RWPE2 (cell line): ENCODE data around the gene SIRPA.

Experiments used
- ATAC-seq: fragments of 200-7000 bp; cut with Tn5 transposase; 3 replicates; pipeline ENCODE4 v1.9.1; 2021; ENCODE audit warnings: low read depth
- DNase-seq: peaks from one replicate; pipeline ENCODE4 v3.0.0-alpha.2; 2020; ENCODE audit warnings: low spot score
- H3K27ac ChIP-seq: fragments of 450-650 bp; 2 replicates; pipeline ENCODE4 v1.5.1; 2017; ENCODE audit warnings: mild to moderate bottlenecking; ENCODE audit not compliant: poor library complexity, severe bottlenecking
- H3K27me3 ChIP-seq: fragments of 250-450 bp; sonication (Bioruptor Pico); 2 replicates; pipeline ENCODE4 v1.5.1; 2021; ENCODE audit warnings: mild to moderate bottlenecking, moderate library complexity; ENCODE audit not compliant: insufficient read depth, poor library complexity, severe bottlenecking
- H3K36me3 ChIP-seq: fragments of 250-450 bp; sonication (Bioruptor Pico); 2 replicates; pipeline ENCODE4 v1.5.1; 2020; ENCODE audit warnings: low read depth, mild to moderate bottlenecking, moderate library complexity
- H3K4me1 ChIP-seq: fragments of 250-450 bp; sonication (Bioruptor Pico); 2 replicates; pipeline ENCODE4 v1.5.1; 2021; ENCODE audit warnings: mild to moderate bottlenecking, moderate library complexity; ENCODE audit not compliant: insufficient read depth, poor library complexity, severe bottlenecking
- H3K4me3 ChIP-seq: fragments of 250-450 bp; sonication (Bioruptor Pico); 2 replicates; pipeline ENCODE4 v1.5.1; 2021; ENCODE audit warnings: mild to moderate bottlenecking, moderate library complexity; ENCODE audit not compliant: severe bottlenecking
- H3K9me3 ChIP-seq: fragments of 250-450 bp; sonication (Bioruptor Pico); 2 replicates; pipeline ENCODE4 v1.5.1; 2021; ENCODE audit warnings: mild to moderate bottlenecking, moderate library complexity; ENCODE audit not compliant: severe bottlenecking
- TF ChIP-seq, protein P1 (sequence below): fragments of 450-650 bp; IDR thresholded peaks from one replicate; pipeline ENCODE4 v1.5.1; 2017; ENCODE audit warnings: mild to moderate bottlenecking, moderate library complexity; ENCODE audit not compliant: poor library complexity, severe bottlenecking

Gene SIRPA

DNA sequence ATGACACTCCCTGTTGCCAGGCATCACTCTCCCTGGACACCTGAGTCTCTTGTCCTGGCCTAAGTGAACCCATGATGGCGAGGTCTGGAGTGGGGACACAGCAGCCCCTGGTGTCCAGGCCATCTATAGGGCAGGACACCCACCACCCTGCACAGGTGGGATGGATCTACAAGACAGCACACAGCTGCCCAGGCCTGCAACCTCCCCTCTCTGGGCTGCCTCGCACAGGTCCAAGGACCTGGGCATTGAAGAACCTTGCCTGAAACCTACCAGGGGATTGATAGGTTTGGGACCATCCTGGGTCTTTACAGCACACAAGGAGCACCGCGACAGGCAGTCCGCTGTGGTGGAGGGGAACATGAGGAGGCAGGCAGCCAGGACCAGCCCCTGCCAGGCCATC is 87.5 kb downstream of the SIRPA start:
- no peak for DNase-seq
- H3K27me3 ChIP-seq: peaks cover 19% of the 10 kb centered on the region

DNA sequence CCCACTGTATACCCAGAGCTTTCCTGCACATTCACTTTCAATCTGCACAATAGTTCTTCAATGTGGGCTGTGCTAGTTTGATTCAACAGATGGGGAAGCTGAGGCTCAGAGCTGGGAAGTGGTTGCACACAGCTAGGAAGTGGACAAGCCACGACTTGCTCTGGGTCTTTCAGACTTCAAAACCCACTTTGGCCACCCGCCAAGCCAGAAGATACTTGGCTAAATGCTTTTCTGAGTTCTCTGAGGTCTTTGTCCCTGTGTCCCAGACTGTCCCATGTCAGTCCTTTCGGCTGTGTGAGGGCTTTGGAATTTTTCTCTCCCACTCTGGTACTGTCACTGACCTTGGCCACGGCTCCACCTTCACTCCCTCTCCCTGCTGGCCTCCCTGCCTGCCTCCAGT is 88.1 kb downstream of the SIRPA start:
- Histone ChIP-seq H3K36me3 (no peaks in the 10 kb centered on the region), H3K27me3 (peaks cover 18% of the 10 kb centered on the region), H3K9me3 (no peaks in the 10 kb centered on the region), H3K4me3 (no peak overlapping the region), H3K27ac (no peak overlapping the region), H3K4me1 (no peaks in the 10 kb centered on the region)
- ATAC-seq (no peak), DNase-seq (no peak)
- TF ChIP-seq, protein P1, sequence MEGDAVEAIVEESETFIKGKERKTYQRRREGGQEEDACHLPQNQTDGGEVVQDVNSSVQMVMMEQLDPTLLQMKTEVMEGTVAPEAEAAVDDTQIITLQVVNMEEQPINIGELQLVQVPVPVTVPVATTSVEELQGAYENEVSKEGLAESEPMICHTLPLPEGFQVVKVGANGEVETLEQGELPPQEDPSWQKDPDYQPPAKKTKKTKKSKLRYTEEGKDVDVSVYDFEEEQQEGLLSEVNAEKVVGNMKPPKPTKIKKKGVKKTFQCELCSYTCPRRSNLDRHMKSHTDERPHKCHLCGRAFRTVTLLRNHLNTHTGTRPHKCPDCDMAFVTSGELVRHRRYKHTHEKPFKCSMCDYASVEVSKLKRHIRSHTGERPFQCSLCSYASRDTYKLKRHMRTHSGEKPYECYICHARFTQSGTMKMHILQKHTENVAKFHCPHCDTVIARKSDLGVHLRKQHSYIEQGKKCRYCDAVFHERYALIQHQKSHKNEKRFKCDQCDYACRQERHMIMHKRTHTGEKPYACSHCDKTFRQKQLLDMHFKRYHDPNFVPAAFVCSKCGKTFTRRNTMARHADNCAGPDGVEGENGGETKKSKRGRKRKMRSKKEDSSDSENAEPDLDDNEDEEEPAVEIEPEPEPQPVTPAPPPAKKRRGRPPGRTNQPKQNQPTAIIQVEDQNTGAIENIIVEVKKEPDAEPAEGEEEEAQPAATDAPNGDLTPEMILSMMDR: no peak

More for the DNA sequence above, 87.5 kb downstream of the SIRPA start:
- TF ChIP-seq, protein P1: no peak
- Histone ChIP-seq H3K36me3 (no peaks in the 10 kb centered on the region), H3K4me1 (no peaks in the 10 kb centered on the region), H3K9me3 (no peaks in the 10 kb centered on the region), H3K4me3 (no peak overlapping the region), H3K27ac (no peak overlapping the region)
- no peak for ATAC-seq

DNA sequence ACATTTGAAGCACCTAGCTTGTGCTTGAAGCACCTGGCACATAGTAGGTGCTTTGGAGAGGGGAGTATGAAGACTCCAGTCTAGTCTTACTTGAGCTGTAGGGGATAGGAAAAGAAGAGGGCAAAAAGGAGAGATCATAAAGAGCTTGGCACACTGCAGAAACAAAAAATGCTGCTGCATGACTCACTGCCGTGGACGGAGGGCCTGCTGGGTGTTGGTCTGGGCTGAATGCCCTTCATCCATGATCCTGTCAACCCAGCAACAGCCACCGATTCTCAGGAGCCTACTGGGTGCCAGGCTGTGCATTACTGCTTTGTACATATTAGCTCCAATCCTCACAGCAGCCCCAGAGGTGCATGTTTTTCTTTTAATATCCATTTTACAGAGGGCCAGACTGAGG is 92.6 kb downstream of the SIRPA start:
- Histone ChIP-seq H3K36me3 (no peaks in the 10 kb centered on the region), H3K9me3 (no peaks in the 10 kb centered on the region), H3K4me1 (no peaks in the 10 kb centered on the region), H3K27ac (no peak overlapping the region), H3K27me3 (peaks cover 46% of the 10 kb centered on the region), H3K4me3 (no peak overlapping the region)
- ATAC-seq (peak; percentile 65), DNase-seq (no peak)
- TF ChIP-seq, protein P1: no peak
